HepG2 (cell line): Measurements from ENCODE around the gene PSG3. TPM values are rescaled to one million over a fixed set of nuclear protein-coding genes. Genes with fewer than 3 reads are reported as not detected.
"Not testable (repeated sequence)": the region's sequence is repeated elsewhere in the genome, so short reads cannot be mapped to it uniquely, and the experiment has no call there.

Experiments used
- ATAC-seq: fragments of 200-7000 bp; cut with Tn5 transposase; 3 replicates; pipeline ENCODE4 v1.9.1; 2020; ENCODE audit warnings: mild to moderate bottlenecking, moderate library complexity
- BruUV-seq: library from RNA; stranded (reverse); fragments of 400-500 nt; replicated peaks from 2 replicates; lab custom pipeline; 2021; lab: Mats Ljungman, UMichigan
- CTCF ChIA-PET: fragments of 300-600 bp; formaldehyde crosslinking; extraction: SDS; loops from one replicate; lab custom pipeline; 2021; ENCODE audit warnings: low total read pairs, inconsistent platforms, low intra/inter-chr PET ratio; lab: Yijun Ruan, JAX
- POLR2A ChIA-PET: fragments of 350-600 bp; sonication (Branson Sonifier 250); formaldehyde crosslinking; loops from one replicate; lab custom pipeline; 2020; ENCODE audit warnings: antibody characterized with exemption, inconsistent platforms; lab: Yijun Ruan, JAX
- DNase-seq: peaks from one replicate; pipeline ENCODE4 v3.0.0-alpha.2; 2015; ENCODE audit warnings: low spot score
- FAIRE-seq: peaks from 3 replicates; lab custom pipeline; 2011; peaks lifted over from hg19 to GRCh38; lab: Jason Lieb, UNC
- H2AFZ ChIP-seq: one replicate; pipeline ENCODE4 v1.6.1; 2011; ENCODE audit warnings: low read length, inconsistent platforms
- H3K27ac ChIP-seq: fragments of 300-600 bp; 3 replicates; pipeline ENCODE4 v1.8.0; 2011; ENCODE audit warnings: mixed run types, mild to moderate bottlenecking, mixed read lengths, low read length, inconsistent platforms; ENCODE audit not compliant: insufficient read depth; ENCODE audit errors: extremely low read length
- H3K27me3 ChIP-seq, 2 experiments: fragments of 200-600 bp in 1 of 2; 2 replicates in 1 of 2; 3 replicates in 1 of 2; pipeline versions ENCODE4 v1.6.0 to v1.8.0; 2011; ENCODE audit warnings: low read length in 2 of 2, mild to moderate bottlenecking in 2 of 2, moderate library complexity in 2 of 2, inconsistent platforms in 1 of 2; ENCODE audit not compliant: insufficient read depth in 2 of 2, control insufficient read depth in 1 of 2
- H3K36me3 ChIP-seq, 2 experiments: fragments of 200-600 bp in 1 of 2; replicated peaks in 1 of 2; 2 replicates in 1 of 2; 3 replicates in 1 of 2; pipeline versions ENCODE4 v1.5.1 to v1.8.0; 2011; ENCODE audit warnings: low read length in 2 of 2, inconsistent platforms in 1 of 2; ENCODE audit not compliant: insufficient read depth in 2 of 2, control insufficient read depth in 1 of 2
- H3K4me1 ChIP-seq: 2 replicates; pipeline ENCODE4 v1.5.1; 2012; ENCODE audit warnings: low read length, inconsistent platforms; ENCODE audit not compliant: insufficient read depth
- H3K4me2 ChIP-seq: 2 replicates; pipeline ENCODE4 v1.6.0; 2011; ENCODE audit warnings: low read depth, low read length, inconsistent platforms
- H3K4me3 ChIP-seq, 3 experiments: fragments of 200-600 bp in 1 of 3; sonication (generic), shearing (Covaris generic) in 1 of 3; replicated peaks in 1 of 3; 2 replicates each; pipeline ENCODE4 v1.5.1; 2011 to 2016; ENCODE audit warnings: low read length in 3 of 3, inconsistent platforms in 2 of 3, low read depth in 2 of 3, mild to moderate bottlenecking in 2 of 3, control low read depth in 1 of 3, mixed read lengths in 1 of 3; ENCODE audit not compliant: insufficient read depth in 1 of 3
- H3K79me2 ChIP-seq: one replicate; pipeline ENCODE4 v1.6.1; 2011; ENCODE audit warnings: low read length, inconsistent platforms; ENCODE audit not compliant: insufficient read depth
- H3K9ac ChIP-seq: 2 replicates; pipeline ENCODE4 v1.6.0; 2011; ENCODE audit warnings: mild to moderate bottlenecking, low read depth, low read length, inconsistent platforms; ENCODE audit not compliant: insufficient read depth
- H3K9me3 ChIP-seq: 2 replicates; pipeline ENCODE4 v1.5.1; 2012; ENCODE audit warnings: mild to moderate bottlenecking, low read length
- H4K20me1 ChIP-seq: 2 replicates; pipeline ENCODE4 v1.6.0; 2011; ENCODE audit warnings: inconsistent platforms, mild to moderate bottlenecking, low read length, moderate library complexity; ENCODE audit not compliant: insufficient read depth
- RAD51 ChIP-seq: fragments of 450-650 bp; IDR thresholded peaks from 2 replicates; pipeline ENCODE4 v1.6.1; 2016; ENCODE audit warnings: borderline replicate concordance
- WGBS: methylation state at CpG from one replicate; pipeline ENCODE4 v1.1.6; 2017; ENCODE audit warnings: low lambda C conversion rate; 5-methylcytosine and 5-hydroxymethylcytosine counted together
- in situ Hi-C: cut with HindIII; loops from 2 replicates; pipeline ENCODE4 v1.10.0; 2017; ENCODE audit warnings: low pct_unique_long_range_greater_than_20kb; ENCODE audit not compliant: extremely low pct_ligation_motif_present
- intact Hi-C: fragments of 100-400 bp; cut with micrococcal nuclease; formaldehyde crosslinking; loops from one replicate; pipeline ENCODE4 v1.10.0; 2022; ENCODE audit not compliant: unreplicated experiment
- polyA plus RNA-seq, 8 experiments: library from polyadenylated mRNA; depleted of rRNA in 3 of 8; stranded (reverse) in 7 of 8; unstranded in 1 of 8; fragments of >200 nt; fragmentation: Illumina TruSeq in 4 of 8; extraction: Trizol in 4 of 8; gene quantifications; 2 replicates each; pipeline versions ENCODE4 v1.2.1 to v1.2.3, GENCODE V29; 2011 to 2016; ENCODE audit warnings: low read depth in 4 of 8, missing spikeins in 1 of 8, mixed read lengths in 1 of 8; ENCODE audit not compliant: insufficient read depth in 1 of 8
- total RNA-seq, 5 experiments: library from RNA; depleted of rRNA; stranded (reverse); fragments of >200 nt; fragmentation: Illumina TruSeq; extraction: Trizol; gene quantifications; 2 replicates each; pipeline ENCODE4 v1.2.3, GENCODE V29; 2016; ENCODE audit warnings: low read depth in 1 of 5
- TF ChIP-seq, protein P1 (sequence below), 2 experiments: sonication (generic) in 1 of 2; formaldehyde crosslinking in 1 of 2; IDR thresholded peaks; 2 replicates each; pipeline versions ENCODE4 v1.5.1 to v1.6.1; 2011 to 2020; ENCODE audit warnings: borderline replicate concordance in 1 of 2, low read depth in 1 of 2, low read length in 1 of 2, mild to moderate bottlenecking in 1 of 2, missing genetic modification reagents in 1 of 2, moderate library complexity in 1 of 2

The PSG3 gene
- total and polyA plus RNA-seq, 2 of the 13 experiments (the other 11 are each of a cell fraction or from before 2014, with no cell fraction given) = 0.07 TPM; not detected in 1

DNA sequence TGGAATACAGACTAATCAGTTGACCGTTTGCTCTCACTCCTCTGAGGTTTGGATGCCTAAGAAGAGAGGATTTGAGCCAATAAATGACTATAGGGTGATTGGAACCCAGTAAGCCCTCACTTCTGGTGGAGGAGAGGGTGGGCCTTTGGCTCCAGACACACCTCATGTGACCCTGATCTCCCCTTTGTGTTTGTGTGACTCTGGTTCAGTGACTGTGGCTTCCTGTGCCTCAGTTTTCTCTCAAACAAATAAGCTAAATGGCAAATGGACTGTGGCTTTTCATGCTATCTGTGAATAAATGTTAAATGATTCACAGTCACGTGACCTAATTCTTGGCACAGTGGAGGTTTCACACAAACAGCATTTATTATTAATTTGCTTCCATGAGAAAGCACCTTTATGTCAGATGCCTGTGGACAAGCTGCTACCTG is 2.7 kb downstream of the PSG3 start:
- FAIRE-seq, H3K4me1 ChIP-seq, H3K9me3 ChIP-seq, H3K4me2 ChIP-seq, DNase-seq, H4K20me1 ChIP-seq, CTCF ChIA-PET, POLR2A ChIA-PET, intact Hi-C loops, in situ Hi-C loops, H3K27me3 ChIP-seq, H3K4me3 ChIP-seq, H3K9ac ChIP-seq, BruUV-seq, H3K79me2 ChIP-seq, H3K27ac ChIP-seq, H3K36me3 ChIP-seq, H2AFZ ChIP-seq, ATAC-seq: not testable (repeated sequence)
- WGBS = 0% methylated on average over 2 of the region's 2 CpGs
- TF ChIP-seq, protein P1, sequence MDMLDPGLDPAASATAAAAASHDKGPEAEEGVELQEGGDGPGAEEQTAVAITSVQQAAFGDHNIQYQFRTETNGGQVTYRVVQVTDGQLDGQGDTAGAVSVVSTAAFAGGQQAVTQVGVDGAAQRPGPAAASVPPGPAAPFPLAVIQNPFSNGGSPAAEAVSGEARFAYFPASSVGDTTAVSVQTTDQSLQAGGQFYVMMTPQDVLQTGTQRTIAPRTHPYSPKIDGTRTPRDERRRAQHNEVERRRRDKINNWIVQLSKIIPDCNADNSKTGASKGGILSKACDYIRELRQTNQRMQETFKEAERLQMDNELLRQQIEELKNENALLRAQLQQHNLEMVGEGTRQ (IDR thresholded peaks at IDR 0.05; ENCODE audit: low read depth, low read length) = 0 out of 2 replicates have a peak, but pooled peaks have one; percentile 14
- TF ChIP-seq, protein P1 (CRISPR knock-in tag; IDR thresholded peaks at IDR 0.05; ENCODE audit: borderline replicate concordance) = not testable (repeated sequence)
- TF ChIP-seq RAD51 = peak; percentile 69; the same call in 1 of the 2 replicates

DNA sequence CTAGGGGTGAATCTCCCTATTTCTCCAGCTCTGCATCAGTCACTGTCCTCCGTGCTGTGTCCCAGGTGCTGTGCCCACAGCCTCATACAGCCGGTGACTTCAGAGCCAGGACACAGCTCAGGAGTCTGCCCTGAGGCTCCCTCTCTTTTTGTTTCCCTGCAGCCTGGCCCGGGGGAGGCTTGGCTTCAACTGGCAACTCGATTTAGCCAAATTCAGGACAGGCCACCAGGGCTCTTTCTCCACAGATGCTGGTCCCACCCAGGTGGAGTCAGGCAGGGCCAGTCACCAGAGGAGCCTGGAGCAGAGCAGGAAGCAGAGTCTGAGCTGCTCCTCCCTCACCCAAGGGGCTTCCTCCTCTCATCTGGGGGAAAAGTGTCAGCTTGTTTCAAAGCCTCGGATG is 11.9 kb downstream of the PSG3 start:
- H3K4me3 ChIP-seq, H3K27me3 ChIP-seq, BruUV-seq, H3K9ac ChIP-seq, ATAC-seq, DNase-seq, H4K20me1 ChIP-seq, FAIRE-seq, H2AFZ ChIP-seq, H3K36me3 ChIP-seq, CTCF ChIA-PET, intact Hi-C loops, H3K4me1 ChIP-seq, H3K79me2 ChIP-seq, H3K27ac ChIP-seq, in situ Hi-C loops, H3K9me3 ChIP-seq, H3K4me2 ChIP-seq, POLR2A ChIA-PET: not testable (repeated sequence)
- WGBS = 9% methylated on average over 4 of the region's 5 CpGs
